Measurements from ENCODE around the gene GRID1. TPM values are rescaled to one million over a fixed set of nuclear protein-coding genes. Genes with fewer than 3 reads are reported as not detected.

The GRID1 gene
- total RNA-seq, 1 experiment from 2014 or later, result 5.6 TPM

DNA sequence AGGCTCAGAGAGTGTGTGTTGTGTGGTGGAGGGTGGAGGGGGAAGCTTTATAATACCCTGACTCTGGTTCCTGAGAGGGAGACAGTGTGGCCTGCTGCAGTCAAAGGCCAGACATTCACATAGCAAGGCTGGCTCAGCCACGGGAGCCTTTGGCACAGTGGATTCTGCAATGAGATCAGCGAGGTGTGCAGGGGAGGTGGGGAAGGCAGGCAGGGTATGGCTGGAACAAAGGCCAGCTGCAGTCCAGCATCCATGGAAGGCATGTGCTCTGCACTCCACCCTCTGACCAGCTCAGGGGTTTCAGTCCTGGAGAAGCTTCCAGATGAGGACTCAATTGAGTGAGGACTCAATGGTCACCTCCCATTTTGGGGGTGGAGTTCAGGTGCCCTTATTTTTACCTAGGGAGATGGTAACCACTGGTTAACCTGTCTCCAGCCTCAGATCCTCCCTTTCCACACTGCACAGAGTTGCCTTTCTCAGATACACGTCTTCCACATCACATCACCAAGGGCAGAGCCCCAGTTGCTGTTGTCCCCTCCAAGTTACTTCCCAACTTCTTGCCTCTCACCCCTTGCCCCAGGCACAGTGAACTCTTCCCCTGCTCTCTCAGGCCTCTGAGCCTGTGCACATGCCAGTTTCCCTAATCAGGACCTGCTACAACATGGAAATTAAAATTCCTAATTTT lies 504.9 kb downstream of the GRID1 start:
- no peak overlapping the region for H3K4me2 ChIP-seq (ENCODE audit: low read length)
- ChIA-PET POLR2A (no interaction called here), CTCF (no interaction called here), RAD21 (ENCODE audit: low non-redundant PET in 1 of 2, low total read pairs in 2 of 2, uncharacterized antibody in 2 of 2, unreplicated experiment in 2 of 2) (no interaction called here)
- H3K27me3 ChIP-seq (ENCODE audit: insufficient read depth, low read length), result no peaks in the 10 kb centered on the region
- no TSS peak for BruUV-seq (replicated peaks)
- H3K4me1 ChIP-seq (ENCODE audit: control insufficient read depth in 1 of 2, insufficient read depth in 2 of 2, low read length in 2 of 2), result no peaks in the 10 kb centered on the region
- intact Hi-C loops (cut with micrococcal nuclease), result no loop called here
- H3K36me3 ChIP-seq (ENCODE audit: control insufficient read depth in 1 of 2, insufficient read depth in 2 of 2, low read length in 2 of 2), result no peaks in the 10 kb centered on the region
- H3K9me3 ChIP-seq (ENCODE audit: control insufficient read depth in 1 of 2, insufficient read depth in 1 of 2, low read depth in 1 of 2, low read length in 2 of 2), result no peaks in the 10 kb centered on the region
- DNase-seq (ENCODE audit: low read depth, low spot score), result no peak
- ATAC-seq, result no peak
- no peaks in the 10 kb centered on the region for H3K79me2 ChIP-seq (ENCODE audit: insufficient read depth, low read length)
- no peak overlapping the region for H3K4me3 ChIP-seq (replicated peaks in 1 of 2; ENCODE audit: low read depth in 1 of 2, low read length in 2 of 2)
- H3K27ac ChIP-seq (ENCODE audit: low read depth, low read length), result no peak overlapping the region
- no peak overlapping the region for H2AFZ ChIP-seq (ENCODE audit: low read depth, low read length, poor library complexity, severe bottlenecking)
- H3K9ac ChIP-seq (ENCODE audit: low read length), result no peak overlapping the region
- TF ChIP-seq, protein P1, sequence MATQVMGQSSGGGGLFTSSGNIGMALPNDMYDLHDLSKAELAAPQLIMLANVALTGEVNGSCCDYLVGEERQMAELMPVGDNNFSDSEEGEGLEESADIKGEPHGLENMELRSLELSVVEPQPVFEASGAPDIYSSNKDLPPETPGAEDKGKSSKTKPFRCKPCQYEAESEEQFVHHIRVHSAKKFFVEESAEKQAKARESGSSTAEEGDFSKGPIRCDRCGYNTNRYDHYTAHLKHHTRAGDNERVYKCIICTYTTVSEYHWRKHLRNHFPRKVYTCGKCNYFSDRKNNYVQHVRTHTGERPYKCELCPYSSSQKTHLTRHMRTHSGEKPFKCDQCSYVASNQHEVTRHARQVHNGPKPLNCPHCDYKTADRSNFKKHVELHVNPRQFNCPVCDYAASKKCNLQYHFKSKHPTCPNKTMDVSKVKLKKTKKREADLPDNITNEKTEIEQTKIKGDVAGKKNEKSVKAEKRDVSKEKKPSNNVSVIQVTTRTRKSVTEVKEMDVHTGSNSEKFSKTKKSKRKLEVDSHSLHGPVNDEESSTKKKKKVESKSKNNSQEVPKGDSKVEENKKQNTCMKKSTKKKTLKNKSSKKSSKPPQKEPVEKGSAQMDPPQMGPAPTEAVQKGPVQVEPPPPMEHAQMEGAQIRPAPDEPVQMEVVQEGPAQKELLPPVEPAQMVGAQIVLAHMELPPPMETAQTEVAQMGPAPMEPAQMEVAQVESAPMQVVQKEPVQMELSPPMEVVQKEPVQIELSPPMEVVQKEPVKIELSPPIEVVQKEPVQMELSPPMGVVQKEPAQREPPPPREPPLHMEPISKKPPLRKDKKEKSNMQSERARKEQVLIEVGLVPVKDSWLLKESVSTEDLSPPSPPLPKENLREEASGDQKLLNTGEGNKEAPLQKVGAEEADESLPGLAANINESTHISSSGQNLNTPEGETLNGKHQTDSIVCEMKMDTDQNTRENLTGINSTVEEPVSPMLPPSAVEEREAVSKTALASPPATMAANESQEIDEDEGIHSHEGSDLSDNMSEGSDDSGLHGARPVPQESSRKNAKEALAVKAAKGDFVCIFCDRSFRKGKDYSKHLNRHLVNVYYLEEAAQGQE (IDR thresholded peaks at IDR 0.05; ENCODE audit: low read depth), result no peak
- TF ChIP-seq EGR1 (IDR thresholded peaks at IDR 0.05; ENCODE audit: low read depth) (no peak), CEBPB (IDR thresholded peaks at IDR 0.05; ENCODE audit: low read depth) (no peak), RAD21 (IDR thresholded peaks at IDR 0.05; ENCODE audit: low read depth) (no peak), YY1 (IDR thresholded peaks at IDR 0.05; ENCODE audit: extremely low read depth, insufficient replicate concordance, low read depth, low read length) (no peak), SRF (IDR thresholded peaks at IDR 0.05; ENCODE audit: low read depth) (no peak), TCF7L2 (IDR thresholded peaks at IDR 0.05; ENCODE audit: borderline replicate concordance, extremely low read depth, insufficient read depth, insufficient read length) (no peak), ZBTB33 (IDR thresholded peaks at IDR 0.05; ENCODE audit: extremely low read depth, insufficient replicate concordance, low read length) (no peak), ELF1 (IDR thresholded peaks at IDR 0.05; ENCODE audit: borderline replicate concordance, low read depth) (no peak)
- no peaks in the 10 kb centered on the region for H3K9me2 ChIP-seq (ENCODE audit: insufficient read depth)
- H4K20me1 ChIP-seq (ENCODE audit: insufficient read depth), result no peaks in the 10 kb centered on the region

Data from HCT116 (cell line).